ENCODE measurements around the gene DENND1A. TPM values are rescaled to one million over a fixed set of nuclear protein-coding genes. Genes with fewer than 3 reads are reported as not detected.

Gene DENND1A
- total RNA-seq, 1 experiment from 2014 or later, result 19.7 TPM

- no peak for ATAC-seq
- intact Hi-C loops (cut with micrococcal nuclease; ENCODE audit: unreplicated experiment) (no loop called here), in situ Hi-C loops (cut with HindIII; ENCODE audit: low pct_unique_long_range_greater_than_20kb, low sequenced_read_pairs) (no loop called here)
- no TSS peak for BruUV-seq (replicated peaks)
- H3K36me3 ChIP-seq (ENCODE audit: control insufficient read depth, insufficient read depth, low read length), result no peaks in the 10 kb centered on the region
- H3K9me3 ChIP-seq (ENCODE audit: control insufficient read depth, insufficient read depth, low read depth, low read length), result no peaks in the 10 kb centered on the region
- no peaks in the 10 kb centered on the region for H3K27me3 ChIP-seq (ENCODE audit: control insufficient read depth, insufficient read depth, low read length)
- no peaks in the 10 kb centered on the region for H3K4me1 ChIP-seq (ENCODE audit: control insufficient read depth, insufficient read depth, low read length)
- ChIA-PET CTCF (no interaction called here), POLR2A (interaction anchor here (0.7 kb wide), 1 partner anchor 35 kb away, joined by 3 read pairs; no protein-coding TSS in a partner anchor)
- H3K27ac ChIP-seq (ENCODE audit: low read length), result no peak overlapping the region
- TF ChIP-seq, protein P1, sequence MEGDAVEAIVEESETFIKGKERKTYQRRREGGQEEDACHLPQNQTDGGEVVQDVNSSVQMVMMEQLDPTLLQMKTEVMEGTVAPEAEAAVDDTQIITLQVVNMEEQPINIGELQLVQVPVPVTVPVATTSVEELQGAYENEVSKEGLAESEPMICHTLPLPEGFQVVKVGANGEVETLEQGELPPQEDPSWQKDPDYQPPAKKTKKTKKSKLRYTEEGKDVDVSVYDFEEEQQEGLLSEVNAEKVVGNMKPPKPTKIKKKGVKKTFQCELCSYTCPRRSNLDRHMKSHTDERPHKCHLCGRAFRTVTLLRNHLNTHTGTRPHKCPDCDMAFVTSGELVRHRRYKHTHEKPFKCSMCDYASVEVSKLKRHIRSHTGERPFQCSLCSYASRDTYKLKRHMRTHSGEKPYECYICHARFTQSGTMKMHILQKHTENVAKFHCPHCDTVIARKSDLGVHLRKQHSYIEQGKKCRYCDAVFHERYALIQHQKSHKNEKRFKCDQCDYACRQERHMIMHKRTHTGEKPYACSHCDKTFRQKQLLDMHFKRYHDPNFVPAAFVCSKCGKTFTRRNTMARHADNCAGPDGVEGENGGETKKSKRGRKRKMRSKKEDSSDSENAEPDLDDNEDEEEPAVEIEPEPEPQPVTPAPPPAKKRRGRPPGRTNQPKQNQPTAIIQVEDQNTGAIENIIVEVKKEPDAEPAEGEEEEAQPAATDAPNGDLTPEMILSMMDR (IDR thresholded peaks at IDR 0.05), result no peak
- no peak for TF ChIP-seq TCF7L2 (IDR thresholded peaks at IDR 0.05; ENCODE audit: low read depth, low read length)
- no peak for TF ChIP-seq SIN3A (IDR thresholded peaks at IDR 0.05; ENCODE audit: borderline replicate concordance, insufficient read depth, low read depth, low read length)
- TF ChIP-seq POLR2AphosphoS5 (IDR thresholded peaks at IDR 0.05; ENCODE audit: low read depth, low read length), result no peak
- TF ChIP-seq REST (IDR thresholded peaks at IDR 0.05; ENCODE audit: insufficient read depth in 1 of 2, low read depth in 2 of 2, low read length in 1 of 2), result no peak
- H3K4me3 ChIP-seq (ENCODE audit: low read depth in 2 of 2, low read length in 2 of 2), result no peak overlapping the region
- no peak for DNase-seq (ENCODE audit: low read depth, low spot score)
Observed at GRCh38 chr9:123445981-123446610, 483.8 kb downstream of the DENND1A start.

- POLR2A ChIA-PET, result no interaction called here
- CTCF ChIA-PET, result no interaction called here
- no peak for ATAC-seq
Observed at GRCh38 chr9:123445116-123445515, 484.8 kb downstream of the DENND1A start.

More at GRCh38 chr9:123445116-123445515, 484.8 kb downstream of the DENND1A start:
- Histone ChIP-seq H3K27ac (ENCODE audit: low read length) (no peak overlapping the region), H3K4me1 (ENCODE audit: control insufficient read depth, insufficient read depth, low read length) (no peaks in the 10 kb centered on the region), H3K9me3 (ENCODE audit: control insufficient read depth, insufficient read depth, low read depth, low read length) (no peaks in the 10 kb centered on the region), H3K36me3 (ENCODE audit: control insufficient read depth, insufficient read depth, low read length) (no peaks in the 10 kb centered on the region), H3K27me3 (ENCODE audit: control insufficient read depth, insufficient read depth, low read length) (no peaks in the 10 kb centered on the region), H3K4me3 (ENCODE audit: low read depth in 2 of 2, low read length in 2 of 2) (no peak overlapping the region)
- BruUV-seq (replicated peaks), result no TSS peak
- intact Hi-C loops (cut with micrococcal nuclease; ENCODE audit: unreplicated experiment) (no loop called here), in situ Hi-C loops (cut with HindIII; ENCODE audit: low pct_unique_long_range_greater_than_20kb, low sequenced_read_pairs) (no loop called here)
- TF ChIP-seq REST (IDR thresholded peaks at IDR 0.05; ENCODE audit: insufficient read depth in 1 of 2, low read depth in 2 of 2, low read length in 1 of 2) (no peak), POLR2AphosphoS5 (IDR thresholded peaks at IDR 0.05; ENCODE audit: low read depth, low read length) (no peak)
- TF ChIP-seq, protein P1 (IDR thresholded peaks at IDR 0.05), result no peak
- DNase-seq (ENCODE audit: low read depth, low spot score), result no peak
